Fibroblast of the aortic adventitia (primary cell): Measurements from ENCODE around the gene OLR1. TPM values are rescaled to one million over a fixed set of nuclear protein-coding genes. Genes with fewer than 3 reads are reported as not detected.

Experiments
- DNase-seq: peaks from one replicate; pipeline ENCODE4 v3.0.0-alpha.2; 2010; ENCODE audit warnings: low read depth
- H3K4me3 ChIP-seq: 2 replicates; pipeline ENCODE4 v1.5.1; 2011; ENCODE audit warnings: low read depth, mild to moderate bottlenecking, control low read depth, low read length, moderate library complexity
- total RNA-seq: library from RNA; depleted of rRNA; stranded (reverse); fragments of >200 nt; gene quantifications from 2 replicates; pipeline ENCODE4 v1.2.3, GENCODE V29; 2012; ENCODE audit warnings: low replicate concordance
- TF ChIP-seq, protein P1 (sequence below): IDR thresholded peaks from 2 replicates; pipeline ENCODE4 v1.5.1; 2011; ENCODE audit warnings: mild to moderate bottlenecking, low read length, control low read depth, inconsistent platforms; ENCODE audit not compliant: insufficient read depth

The OLR1 gene
- total RNA-seq, 1 donor: not detected

DNA sequence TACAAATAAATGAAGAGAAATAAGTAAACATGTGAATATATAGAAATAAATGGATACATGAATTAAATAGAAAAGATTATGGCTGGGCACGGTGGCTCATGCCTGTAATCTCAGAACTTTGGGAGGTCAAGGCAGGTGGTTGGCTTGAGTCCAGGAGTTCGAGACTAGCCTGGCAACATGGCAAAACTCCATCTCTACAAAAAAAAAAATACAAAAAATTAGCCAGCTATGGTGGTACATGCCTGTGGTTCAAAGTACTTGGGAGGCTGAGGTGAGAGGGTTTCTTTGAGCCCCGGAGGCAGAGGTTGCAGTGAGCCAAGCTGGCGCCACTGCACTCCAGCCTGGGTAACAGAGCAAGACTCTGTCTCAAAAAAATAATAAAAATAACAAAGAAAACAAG is 36.8 kb downstream of the OLR1 start:
- TF ChIP-seq, protein P1, sequence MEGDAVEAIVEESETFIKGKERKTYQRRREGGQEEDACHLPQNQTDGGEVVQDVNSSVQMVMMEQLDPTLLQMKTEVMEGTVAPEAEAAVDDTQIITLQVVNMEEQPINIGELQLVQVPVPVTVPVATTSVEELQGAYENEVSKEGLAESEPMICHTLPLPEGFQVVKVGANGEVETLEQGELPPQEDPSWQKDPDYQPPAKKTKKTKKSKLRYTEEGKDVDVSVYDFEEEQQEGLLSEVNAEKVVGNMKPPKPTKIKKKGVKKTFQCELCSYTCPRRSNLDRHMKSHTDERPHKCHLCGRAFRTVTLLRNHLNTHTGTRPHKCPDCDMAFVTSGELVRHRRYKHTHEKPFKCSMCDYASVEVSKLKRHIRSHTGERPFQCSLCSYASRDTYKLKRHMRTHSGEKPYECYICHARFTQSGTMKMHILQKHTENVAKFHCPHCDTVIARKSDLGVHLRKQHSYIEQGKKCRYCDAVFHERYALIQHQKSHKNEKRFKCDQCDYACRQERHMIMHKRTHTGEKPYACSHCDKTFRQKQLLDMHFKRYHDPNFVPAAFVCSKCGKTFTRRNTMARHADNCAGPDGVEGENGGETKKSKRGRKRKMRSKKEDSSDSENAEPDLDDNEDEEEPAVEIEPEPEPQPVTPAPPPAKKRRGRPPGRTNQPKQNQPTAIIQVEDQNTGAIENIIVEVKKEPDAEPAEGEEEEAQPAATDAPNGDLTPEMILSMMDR: no peak
- DNase-seq: no peak
- H3K4me3 ChIP-seq: no peak overlapping the region

DNA sequence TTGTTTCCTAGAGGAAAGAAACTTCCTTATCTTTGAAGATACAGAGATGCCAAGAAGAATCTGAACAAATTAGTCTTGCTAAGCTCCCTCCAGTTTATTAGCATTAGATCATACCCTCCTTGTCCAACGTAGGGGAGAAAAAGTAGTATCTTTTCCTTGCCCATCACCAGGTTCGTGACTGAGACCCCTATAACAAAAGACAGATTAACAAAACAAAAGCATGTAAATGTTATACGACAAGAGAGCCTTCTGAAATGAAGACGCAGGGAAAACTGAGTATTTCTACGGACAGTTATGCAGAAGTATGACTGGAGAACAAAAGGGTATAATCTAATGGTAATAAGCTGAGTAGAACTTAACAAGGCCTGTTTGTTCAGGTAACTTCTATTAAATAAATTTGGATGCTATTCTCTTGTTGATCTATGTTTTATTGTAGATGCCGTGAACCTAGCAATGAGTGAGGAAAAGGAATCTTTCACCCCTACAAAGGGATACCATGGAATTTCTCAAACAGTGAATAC is 39.0 kb downstream of the OLR1 start:
- TF ChIP-seq, protein P1: no peak
- DNase-seq: no peak
- H3K4me3 ChIP-seq: no peak overlapping the region

DNA sequence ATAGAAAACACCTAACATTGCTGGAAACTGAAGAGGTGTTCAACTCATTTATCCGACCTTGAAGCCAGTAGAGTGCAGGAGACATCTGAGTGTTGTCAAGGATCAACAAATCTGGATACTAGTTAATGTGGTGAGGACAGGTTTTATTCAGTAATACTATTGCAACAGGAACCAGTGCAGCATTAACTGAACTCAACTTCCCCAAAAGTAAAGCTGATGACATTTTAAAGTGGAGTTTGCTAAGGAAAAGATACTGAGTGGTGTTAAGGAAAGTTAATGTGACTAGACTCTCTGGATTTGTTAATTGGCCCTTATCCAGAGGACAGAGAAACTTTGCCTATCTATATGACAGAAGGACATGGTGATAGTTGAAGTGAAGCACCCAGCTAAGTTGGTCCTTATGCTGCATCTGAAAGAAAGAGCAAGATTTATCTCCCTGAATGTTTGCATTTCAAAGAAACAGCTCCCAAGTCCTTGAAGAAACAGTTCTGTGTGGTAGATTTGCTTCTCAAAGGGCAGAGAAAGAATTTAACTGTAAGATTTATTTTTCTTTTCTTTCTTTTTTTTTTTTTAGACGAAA is 40.7 kb downstream of the OLR1 start:
- H3K4me3 ChIP-seq: no peak overlapping the region
- no peak for DNase-seq
- TF ChIP-seq, protein P1: no peak

DNA sequence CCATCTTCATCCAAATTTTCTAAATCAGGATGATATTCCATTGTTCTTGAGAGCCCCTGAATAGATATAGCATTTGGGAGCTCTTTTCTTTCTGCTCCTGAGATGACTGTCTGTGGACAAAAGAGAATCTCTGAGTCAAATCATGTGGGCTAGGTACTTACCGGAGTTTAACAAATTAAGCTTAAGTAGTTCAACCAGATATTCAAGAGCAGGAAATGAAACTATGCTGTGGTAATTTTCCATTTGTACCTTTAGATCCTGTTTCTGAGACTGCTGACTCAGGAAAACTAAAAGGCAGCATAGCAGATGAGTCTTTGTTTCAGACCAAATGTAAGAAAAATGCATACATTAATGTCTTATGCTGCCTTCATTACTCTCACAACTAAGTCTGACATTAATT is 41.9 kb downstream of the OLR1 start, which contains the start of gene CLEC7A:
Gene CLEC7A (minus strand): TSS at position 158 of the 400 bp plus-strand sequence. CDS start 117 bp downstream, at position 41.
- DNase-seq: no peak
- TF ChIP-seq, protein P1: no peak
- no peak within 1 kb of the TSS for H3K4me3 ChIP-seq

DNA sequence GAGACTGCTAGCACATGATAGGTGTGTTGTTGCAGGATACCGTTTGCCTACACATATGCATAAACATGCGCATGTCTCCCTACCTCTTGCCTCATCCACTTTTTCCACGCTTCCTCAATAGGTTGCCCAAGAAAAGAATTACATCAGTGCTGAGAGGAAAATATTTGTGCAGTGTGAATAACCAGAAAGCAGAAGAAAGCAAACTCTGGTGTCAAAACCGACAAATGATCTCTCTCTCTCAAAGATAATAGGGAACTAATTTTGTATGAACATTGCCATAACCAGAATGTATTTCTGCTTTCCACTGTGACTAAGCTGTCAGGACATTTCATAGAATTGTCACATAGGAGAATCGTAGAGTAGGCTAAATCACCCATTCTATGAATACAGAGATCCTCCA is 43.2 kb downstream of the OLR1 start:
- TF ChIP-seq, protein P1: no peak
- DNase-seq: no peak
- H3K4me3 ChIP-seq: no peak overlapping the region

DNA sequence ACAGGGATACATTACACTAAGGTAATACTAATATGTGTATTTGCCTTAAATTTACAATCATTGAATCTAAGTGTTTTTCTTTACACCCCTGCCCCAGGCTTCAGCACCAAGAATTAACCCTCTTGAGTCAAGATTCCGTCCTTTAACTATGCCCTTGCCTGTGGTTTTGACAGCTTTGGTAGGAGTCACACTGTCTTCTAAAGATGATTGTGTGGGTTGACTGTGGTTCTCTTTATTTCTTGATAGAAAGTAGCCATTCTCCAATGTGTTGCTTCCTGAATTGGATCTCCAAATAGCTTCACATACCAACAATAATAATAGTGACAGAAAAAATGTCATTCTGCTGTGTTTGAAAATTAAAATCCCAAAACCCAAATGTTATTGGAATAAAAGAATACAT is 45.5 kb downstream of the OLR1 start:
- H3K4me3 ChIP-seq: no peak overlapping the region

More for the DNA sequence above, 45.5 kb downstream of the OLR1 start:
- TF ChIP-seq, protein P1: no peak
- DNase-seq: no peak
